ENCODE data around the gene HPSE2.
"Not testable (repeated sequence)": the region's sequence is repeated elsewhere in the genome, so short reads cannot be mapped to it uniquely, and the experiment has no call there.

Gene HPSE2

GRCh38 chr10:99235658-99236626, at the start of gene HPSE2:
Gene HPSE2 (minus strand): TSS chr10:99235852.
- DNase-seq (ENCODE audit: low read depth): peak; percentile 5

- no peak for DNase-seq (ENCODE audit: low read depth)
Observed at GRCh38 chr10:99280472-99280871, 44.8 kb upstream of the HPSE2 start.

GRCh38 chr10:99279626-99280111, 44.0 kb upstream of the HPSE2 start:
- no peak for DNase-seq (ENCODE audit: low read depth)

GRCh38 chr10:99276848-99277486, 41.3 kb upstream of the HPSE2 start:
- DNase-seq (ENCODE audit: low read depth): no peak

- no peak for DNase-seq (ENCODE audit: low read depth)
Observed at GRCh38 chr10:99266383-99266782, 30.7 kb upstream of the HPSE2 start.

- DNase-seq (ENCODE audit: low read depth): no peak
Observed at GRCh38 chr10:99248824-99249223, 13.2 kb upstream of the HPSE2 start.

GRCh38 chr10:99247893-99248292, 12.2 kb upstream of the HPSE2 start:
- DNase-seq (ENCODE audit: low read depth): not testable (repeated sequence)

GRCh38 chr10:99236627-99237309, 1.1 kb upstream of the HPSE2 start:
- DNase-seq (ENCODE audit: low read depth): no peak

GRCh38 chr10:99234791-99235657, 628 bp downstream of the HPSE2 start:
- DNase-seq (ENCODE audit: low read depth): peak; percentile 23

- peak; percentile 43 for DNase-seq (ENCODE audit: low read depth)
Observed at GRCh38 chr10:99234041-99234790, 1.4 kb downstream of the HPSE2 start.

- no peak for DNase-seq (ENCODE audit: low read depth)
Observed at GRCh38 chr10:99233689-99234037, 2.0 kb downstream of the HPSE2 start.

- DNase-seq (ENCODE audit: low read depth): no peak
Observed at GRCh38 chr10:99233000-99233688, 2.5 kb downstream of the HPSE2 start.

GRCh38 chr10:99232360-99232999, 3.2 kb downstream of the HPSE2 start:
- no peak for DNase-seq (ENCODE audit: low read depth)

GRCh38 chr10:99224766-99225165, 10.9 kb downstream of the HPSE2 start:
- no peak for DNase-seq (ENCODE audit: low read depth)

GRCh38 chr10:99207340-99207739, 28.3 kb downstream of the HPSE2 start:
- DNase-seq (ENCODE audit: low read depth): no peak

GRCh38 chr10:99203310-99203709, 32.3 kb downstream of the HPSE2 start:
- no peak for DNase-seq (ENCODE audit: low read depth)

- no peak for DNase-seq (ENCODE audit: low read depth)
Observed at GRCh38 chr10:99172950-99173349, 62.7 kb downstream of the HPSE2 start.

GRCh38 chr10:99172128-99172738, 63.4 kb downstream of the HPSE2 start:
- DNase-seq (ENCODE audit: low read depth): peak; percentile 57

GRCh38 chr10:99170116-99170675, 65.5 kb downstream of the HPSE2 start:
- DNase-seq (ENCODE audit: low read depth): no peak

All from amniotic epithelial cell (primary cell).